NCI-H82 treated with DMSO at 0.1 percent for 48 hours (cell line): ENCODE results near the gene INCA1.
"Not testable (repeated sequence)": the region's sequence is repeated elsewhere in the genome, so short reads cannot be mapped to it uniquely, and the experiment has no call there.

Source experiments
- DNase-seq: peaks from one replicate; lab custom pipeline; 2025; ENCODE audit not compliant: unreplicated experiment; lab: John Stamatoyannopoulos, UW

The INCA1 gene, protein sequence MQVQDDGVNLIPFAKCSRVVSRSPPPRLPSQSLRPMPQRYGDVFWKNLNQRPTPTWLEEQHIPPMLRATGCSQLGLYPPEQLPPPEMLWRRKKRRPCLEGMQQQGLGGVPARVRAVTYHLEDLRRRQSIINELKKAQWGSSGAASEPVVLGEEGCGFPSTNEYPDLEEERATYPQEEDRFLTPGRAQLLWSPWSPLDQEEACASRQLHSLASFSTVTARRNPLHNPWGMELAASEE

DNA sequence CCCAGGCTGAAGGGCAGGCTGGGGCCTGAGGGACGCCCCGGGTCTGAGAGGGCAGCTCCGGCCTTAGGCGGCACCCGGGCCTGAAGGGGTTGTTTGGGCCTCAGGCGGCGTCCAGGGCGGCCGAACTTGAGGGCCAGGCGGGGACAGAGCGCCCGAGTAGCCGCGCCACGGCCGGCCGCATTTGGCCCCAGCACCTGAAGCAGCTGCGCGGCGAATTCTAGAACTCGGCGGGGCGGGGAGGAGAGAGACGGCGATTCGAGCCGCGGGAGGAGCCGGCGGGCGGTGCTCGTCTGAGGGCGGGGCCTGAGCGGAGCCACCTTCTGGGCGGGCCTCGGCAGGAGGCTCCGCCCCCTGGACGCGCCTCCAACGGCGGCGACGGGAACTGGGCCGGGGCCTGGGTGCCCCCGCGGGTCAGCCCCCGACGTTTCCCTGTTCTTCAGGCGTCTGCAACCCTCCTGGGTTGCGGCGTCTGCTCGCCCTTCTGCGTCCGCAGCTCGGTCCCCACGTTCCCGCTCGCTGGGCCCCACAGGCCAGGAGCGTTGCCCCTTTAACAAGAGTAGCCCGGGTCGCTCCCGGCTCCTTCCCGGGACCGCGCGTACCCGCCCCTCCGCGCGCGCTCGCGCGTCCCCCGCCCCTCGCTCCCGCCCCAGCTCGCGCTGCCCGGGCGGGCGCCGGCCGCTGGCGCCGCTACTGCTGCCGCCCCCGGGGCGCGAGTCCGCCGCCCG lies at the start of gene INCA1, which contains the start of gene KIF1C:
Gene INCA1, minus strand, starts transcription at position 221 of the 725 bp plus-strand sequence. CDS start 3,085 bp downstream, outside the sequence.
Gene KIF1C, plus strand, starts transcription at position 649 of the 725 bp plus-strand sequence. CDS start 2,297 bp downstream, outside the sequence.
- peak; percentile 81 for DNase-seq

DNA sequence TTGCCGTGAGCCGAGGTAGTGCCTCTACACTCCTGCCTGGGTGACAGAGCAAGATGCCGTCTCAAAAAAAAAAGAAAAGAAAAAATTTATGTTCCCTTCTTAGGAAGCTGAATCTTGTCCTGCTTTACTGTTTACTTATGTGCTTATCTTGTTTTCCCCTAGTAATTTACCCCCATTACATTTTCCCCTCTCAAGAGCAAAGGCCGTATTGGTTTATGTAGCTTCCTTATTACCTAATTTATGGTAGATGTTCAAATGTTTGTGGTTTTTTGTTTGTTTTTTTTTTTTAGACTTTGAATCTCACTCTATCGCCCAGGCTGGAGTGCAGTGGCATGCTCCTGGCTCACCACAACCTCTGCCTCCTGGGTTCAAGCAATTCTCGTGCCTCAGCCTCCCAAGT lies 48.2 kb upstream of the INCA1 start:
- no peak for DNase-seq

DNA sequence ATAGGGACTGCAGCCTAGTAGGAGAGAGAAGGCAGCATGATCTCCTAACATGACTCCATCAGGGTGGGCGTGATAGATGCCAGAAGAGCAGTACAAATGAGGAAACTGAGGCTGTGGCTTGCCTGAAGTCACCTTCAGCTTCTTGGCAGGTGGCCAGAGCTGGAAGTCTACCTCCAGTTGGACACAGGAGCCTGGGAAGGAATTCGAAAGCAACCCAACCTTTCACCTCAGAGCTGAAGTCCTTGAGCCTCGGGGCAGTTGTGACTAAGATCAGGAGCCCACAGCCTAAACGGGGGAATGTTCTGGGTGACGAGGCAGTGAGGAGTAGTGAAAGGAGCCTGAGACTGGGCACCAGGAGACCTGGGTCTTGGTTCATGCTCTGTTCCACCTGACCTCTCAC lies 47.3 kb upstream of the INCA1 start:
- no peak for DNase-seq

DNA sequence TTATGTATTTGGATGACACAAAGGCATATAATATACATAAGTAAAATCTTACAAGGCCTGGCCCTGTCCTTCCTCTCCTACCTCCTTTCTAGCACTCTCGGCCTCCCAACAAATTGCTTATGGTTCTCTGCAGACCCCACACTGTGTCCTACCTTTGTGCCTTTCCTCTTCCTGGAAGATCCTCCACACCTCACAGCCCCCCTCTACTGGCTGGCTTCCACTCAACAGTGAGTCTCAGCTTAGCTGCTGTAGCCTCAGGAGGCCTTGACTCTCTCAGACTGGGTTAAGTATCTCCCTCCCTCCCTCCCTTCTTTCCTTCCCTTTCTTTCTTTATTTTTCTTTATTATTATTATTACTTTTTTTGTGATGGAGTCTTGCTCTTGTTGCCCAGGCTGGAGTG lies 46.2 kb upstream of the INCA1 start:
- no peak for DNase-seq

DNA sequence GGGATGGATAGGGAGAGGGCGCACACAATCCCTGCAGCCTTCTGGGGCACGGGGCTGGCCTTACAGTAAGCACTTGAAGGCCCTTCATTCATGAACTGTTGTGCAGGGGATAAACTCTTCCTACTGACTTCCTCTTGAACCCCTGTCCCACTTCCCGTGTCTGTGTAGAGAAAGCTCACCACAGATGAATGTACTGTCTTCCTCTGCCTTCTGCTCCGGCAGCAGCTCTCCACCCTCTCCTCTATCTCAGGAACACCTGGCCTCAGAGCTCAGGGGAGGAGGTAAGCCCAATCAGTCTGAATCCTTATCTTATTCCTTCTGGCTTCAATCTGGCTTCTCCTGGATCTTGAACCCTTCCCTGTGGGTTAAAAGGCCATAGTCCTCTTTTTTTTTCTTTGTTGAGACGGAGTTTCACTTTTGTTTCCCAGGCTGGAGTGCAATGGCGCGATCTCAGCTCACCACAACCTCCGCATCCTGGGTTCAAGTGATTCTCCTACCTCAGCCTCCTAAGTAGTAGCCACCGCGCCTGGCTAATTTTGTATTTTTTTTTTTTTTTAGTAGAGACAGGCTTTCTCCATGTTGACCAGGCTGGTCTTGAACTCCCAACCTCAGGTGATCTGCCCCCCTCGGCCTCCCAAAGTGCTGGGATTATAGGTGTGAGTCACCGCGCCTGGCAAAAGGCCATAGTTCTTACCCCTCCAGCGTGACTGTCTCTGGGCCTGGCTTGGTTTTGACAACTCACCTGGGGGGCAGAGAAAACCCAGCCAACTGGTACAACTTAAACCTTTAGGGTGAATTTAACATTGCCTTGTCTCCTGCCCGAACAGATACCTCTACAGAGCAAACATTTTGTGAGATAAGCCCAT lies 45.1 kb upstream of the INCA1 start:
- DNase-seq: no peak

DNA sequence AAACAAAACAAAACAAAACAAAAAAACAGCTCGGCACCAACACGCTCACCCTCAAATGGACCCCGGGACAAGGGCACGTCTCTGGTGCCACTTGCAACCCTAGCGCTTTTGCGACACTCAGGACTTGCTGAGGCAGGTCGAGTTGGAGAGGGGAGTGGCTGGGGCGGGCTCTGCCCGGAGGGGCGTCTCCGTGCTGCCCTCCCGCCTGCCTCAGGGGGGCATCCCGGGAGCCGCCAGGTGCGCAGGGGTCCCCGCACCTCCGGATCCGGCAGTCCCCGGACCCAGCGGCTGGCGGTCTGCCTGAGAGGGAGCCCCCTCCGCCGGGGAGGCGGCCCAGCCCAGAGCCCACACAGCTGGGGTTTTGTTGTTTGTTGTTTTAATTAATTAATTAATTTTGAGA lies 38.0 kb upstream of the INCA1 start, which contains the start of gene SLC52A1:
Gene SLC52A1, minus strand, starts transcription at position 112 of the 400 bp plus-strand sequence. CDS start 820 bp downstream, outside the sequence.
- DNase-seq: no peak

DNA sequence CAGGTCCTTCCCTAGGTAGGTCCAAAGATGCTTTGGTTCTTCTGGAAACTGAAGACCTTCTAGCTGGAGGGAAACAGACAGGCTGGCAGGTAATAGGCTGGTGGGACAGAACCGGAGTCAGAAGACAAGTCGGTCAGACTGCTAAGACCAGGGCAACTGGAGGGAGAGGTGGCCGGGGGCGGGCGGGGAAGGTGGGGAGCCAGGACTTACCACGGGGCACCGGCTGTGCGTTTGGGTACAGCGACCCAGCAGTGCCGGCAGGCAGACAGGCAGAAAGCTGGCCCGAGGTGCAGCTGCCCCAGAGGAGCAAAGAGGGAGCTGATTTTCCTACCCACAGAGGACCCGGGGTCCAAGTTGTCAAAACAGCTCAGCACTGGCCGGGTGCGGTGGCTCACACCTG lies 37.3 kb upstream of the INCA1 start:
- DNase-seq: no peak

DNA sequence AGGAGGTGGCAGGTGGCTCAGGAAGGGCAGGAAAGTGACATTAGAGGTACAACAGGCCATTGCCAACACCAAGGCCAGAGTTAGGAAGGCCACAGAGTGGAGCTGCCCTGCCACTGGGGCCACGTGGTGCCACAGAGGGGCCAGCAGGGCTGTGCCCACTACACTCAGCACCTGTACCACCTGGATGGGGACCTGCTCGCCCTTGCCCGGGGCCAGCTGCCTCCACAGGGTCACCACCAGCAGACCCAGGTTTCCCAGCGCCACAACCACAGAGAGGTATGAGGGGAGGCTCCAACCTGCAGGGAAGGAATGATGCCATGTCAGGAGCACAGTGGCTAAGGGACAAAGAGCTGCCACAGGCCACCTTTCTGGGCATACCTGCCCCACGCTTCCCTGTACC lies 36.7 kb upstream of the INCA1 start:
- no peak for DNase-seq

DNA sequence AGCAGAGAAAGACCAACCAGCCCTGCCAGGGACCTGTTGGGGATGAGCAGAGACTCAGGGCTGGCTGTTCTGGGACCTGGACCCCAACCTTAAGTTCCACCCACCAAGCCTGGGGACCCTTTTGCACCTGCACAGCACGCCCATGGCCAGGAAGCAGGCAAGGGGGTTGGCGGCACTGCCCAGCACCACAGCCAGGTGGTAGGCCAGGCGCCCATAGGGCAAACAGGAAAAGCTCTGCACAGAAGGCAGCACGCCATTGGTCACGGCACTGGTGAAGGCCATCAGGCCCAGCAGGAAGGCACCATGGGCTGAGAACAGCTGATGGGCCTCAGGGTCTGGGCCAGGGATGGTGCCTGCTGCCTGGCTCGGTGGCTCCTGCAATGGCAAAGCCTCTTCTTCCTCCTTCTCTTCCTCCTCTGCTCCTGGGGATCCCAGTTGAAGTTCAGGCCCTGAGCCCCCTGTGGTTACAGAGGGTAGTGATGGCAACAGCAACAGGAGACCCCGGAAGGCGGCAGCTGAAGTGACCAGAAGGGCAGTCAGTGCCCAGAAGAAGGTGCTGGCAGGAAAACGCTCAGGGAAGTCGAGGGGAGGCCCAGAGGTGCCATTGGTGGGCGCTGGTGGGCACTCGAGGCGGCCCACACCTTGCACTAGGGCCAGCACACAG lies 36.2 kb upstream of the INCA1 start:
- DNase-seq: no peak

DNA sequence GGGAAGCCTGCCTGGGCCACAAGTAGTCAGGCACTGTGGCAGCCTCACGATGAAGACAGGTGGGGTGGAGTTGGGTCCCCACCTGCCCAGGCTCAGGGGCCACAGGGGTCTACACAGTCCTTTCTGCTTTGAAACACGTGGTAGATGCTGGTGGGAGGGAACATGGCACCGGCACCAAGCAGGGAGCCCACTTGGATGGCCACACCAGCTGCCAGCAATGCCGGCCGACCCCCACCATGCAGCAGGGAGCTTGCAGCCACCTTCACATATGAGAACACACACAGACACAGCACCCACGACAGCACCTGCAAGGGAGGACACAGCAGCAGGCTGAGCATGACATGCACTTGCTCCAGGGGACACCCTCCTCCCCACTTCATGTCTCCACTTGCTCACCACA lies 35.5 kb upstream of the INCA1 start:
- no peak for DNase-seq

DNA sequence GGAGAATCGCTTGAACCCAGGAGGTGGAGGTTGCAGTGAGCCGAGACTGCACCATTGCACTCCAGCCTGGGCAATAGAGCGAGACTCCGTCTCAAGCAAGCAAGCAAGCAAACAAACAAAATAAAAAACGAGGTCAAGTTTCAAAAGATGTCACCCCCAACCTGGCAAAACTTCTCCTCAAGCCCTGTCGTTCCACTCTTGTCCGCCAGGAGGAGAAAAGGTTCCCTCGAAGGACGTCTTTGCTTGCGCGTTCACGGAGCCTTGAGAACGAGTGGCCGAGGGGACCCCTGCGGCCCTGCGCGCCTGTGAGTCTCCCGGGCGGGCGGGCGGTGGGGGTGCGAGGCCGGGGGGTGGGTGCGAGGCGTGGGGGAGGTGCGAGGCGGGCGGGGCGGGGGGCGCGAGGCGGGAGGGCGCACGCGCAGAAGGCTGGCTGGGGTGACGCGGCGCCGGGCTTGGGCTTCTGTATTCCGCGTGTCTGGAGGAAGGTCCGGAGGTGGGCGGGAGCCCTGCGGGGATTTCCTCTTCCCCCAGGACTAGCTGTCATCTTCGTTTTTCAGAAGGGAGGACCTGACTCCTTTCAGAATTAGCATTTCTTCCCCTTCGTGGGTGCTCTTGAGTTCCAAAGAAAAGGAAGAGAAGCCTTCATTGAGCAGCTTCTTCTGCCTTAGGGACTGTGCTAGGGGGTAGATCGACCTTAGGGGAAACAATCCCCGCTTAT lies 34.2 kb upstream of the INCA1 start:
- peak; percentile 68 for DNase-seq

DNA sequence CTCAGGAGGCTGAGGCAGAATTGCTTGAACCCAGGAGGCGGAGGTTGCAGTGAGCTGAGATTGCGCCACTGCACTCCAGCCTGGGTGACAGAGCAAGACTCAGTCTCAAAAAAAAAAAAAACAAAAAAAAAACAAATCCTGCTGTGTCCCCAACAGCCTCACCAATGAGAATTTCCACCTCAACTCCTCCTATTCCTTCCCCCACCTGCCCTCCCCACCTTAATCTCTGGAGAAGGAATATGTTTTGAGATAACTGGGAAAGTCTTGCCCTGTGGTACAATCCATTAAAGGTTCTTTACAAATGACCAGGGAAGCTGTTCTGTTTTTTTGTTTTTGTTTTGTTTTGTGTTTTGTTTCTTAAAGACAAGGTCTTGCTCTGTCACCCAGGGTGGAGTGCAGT lies 32.8 kb upstream of the INCA1 start:
- not testable (repeated sequence) for DNase-seq

DNA sequence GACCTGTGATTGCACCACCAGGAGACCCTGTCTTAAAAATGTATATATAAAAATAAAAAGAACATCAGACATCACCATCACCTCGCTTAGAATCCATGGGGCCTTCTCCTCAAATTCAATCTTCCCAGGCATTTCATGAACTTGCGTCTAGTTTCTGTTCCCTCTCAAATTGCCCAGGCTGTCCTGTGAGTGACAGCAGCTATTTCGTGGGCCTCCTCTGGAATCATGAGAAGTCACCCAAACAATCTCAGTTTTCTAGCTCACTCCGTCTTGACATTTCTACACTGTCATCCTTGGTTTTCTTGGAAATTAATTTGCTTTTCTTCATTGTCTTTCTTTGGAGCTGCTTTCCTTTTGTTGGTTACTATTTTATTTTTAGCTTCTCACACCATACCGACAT lies 30.6 kb upstream of the INCA1 start:
- no peak for DNase-seq

DNA sequence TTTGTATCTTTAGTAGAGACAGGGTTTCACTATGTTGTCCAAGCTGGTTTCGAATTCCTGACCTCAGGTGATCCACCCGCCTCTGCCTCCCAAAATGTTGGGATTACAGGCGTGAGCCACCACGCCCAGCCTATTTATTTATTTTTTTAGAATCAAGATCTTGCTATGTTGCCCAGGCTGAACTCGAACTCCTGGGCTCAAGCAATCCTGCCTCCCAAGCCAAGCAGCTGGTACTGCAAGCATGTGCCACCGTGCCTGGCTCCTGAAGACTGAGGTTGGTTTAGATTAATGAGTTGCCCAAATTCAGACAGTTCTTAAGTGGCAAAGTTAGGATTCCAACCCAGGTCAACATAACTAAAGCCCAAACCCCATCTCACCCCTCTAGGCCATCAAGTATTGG lies 30.0 kb upstream of the INCA1 start:
- DNase-seq: no peak

DNA sequence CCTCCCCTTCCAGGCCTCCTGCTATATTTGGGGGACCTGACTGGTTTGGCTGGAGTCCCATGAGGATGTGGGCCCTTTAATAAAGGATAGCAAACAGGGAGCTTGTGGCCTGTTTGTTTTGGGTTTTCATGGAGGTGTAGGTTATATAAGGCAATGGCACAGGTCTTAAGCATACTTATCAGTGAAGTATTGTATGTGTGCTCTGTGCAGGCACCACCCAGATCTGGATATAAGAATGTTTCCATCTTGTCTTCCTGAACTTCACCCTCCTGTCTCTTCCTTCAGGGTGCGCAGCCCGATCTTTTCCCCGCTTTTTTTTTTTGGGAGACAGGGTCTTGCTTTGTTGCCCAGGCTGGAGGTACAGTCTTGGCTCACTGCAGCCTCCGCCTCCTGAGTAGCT lies 27.3 kb upstream of the INCA1 start:
- DNase-seq: no peak

DNA sequence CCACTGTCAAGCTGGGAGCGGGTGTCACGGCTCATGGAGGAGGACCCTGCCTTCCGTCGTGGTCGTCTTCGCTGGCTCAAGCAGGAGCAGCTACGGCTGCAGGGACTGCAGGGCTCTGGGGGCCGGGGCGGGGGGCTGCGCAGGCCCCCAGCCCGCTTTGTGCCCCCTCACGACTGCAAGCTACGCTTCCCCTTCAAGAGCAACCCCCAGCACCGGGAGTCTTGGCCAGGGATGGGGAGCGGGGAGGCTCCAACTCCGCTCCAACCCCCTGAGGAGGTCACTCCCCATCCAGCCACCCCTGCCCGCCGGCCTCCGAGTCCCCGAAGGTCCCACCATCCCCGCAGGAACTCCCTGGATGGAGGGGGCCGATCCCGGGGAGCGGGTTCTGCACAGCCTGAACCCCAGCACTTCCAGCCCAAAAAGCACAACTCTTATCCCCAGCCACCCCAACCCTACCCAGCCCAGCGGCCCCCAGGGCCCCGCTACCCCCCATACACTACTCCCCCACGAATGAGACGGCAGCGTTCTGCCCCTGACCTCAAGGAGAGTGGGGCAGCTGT lies 26.3 kb upstream of the INCA1 start:
- DNase-seq: no peak

DNA sequence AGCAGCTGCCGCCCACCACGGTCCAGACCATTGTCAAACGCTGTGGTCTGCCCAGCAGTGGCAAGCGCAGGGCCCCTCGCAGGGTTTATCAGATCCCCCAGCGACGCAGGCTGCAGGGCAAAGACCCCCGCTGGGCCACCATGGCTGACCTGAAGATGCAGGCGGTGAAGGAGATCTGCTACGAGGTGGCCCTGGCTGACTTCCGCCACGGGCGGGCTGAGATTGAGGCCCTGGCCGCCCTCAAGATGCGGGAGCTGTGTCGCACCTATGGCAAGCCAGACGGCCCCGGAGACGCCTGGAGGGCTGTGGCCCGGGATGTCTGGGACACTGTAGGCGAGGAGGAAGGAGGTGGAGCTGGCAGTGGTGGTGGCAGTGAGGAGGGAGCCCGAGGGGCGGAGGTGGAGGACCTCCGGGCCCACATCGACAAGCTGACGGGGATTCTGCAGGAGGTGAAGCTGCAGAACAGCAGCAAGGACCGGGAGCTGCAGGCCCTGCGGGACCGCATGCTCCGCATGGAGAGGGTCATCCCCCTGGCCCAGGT lies 24.9 kb upstream of the INCA1 start:
- DNase-seq: no peak

DNA sequence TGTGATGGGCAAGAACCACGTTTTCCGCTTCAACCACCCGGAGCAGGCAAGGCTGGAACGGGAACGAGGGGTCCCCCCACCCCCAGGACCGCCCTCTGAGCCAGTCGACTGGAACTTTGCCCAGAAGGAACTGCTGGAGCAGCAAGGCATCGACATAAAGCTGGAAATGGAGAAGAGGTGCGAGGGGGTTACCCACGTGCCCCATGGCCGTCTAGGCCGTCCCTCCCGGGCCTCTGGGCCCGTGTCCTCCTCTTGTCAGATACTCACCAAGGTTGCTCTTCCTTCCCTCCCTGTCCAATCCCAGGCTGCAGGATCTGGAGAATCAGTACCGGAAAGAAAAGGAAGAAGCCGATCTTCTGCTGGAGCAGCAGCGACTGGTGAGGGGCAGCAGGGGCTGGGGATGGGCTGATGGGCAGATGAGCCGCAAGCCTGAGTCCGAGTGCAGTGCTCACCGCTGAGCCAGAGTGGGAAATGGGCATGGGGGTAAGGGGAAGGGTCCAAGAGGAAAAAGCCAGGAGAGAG lies 23.2 kb upstream of the INCA1 start:
- no peak for DNase-seq

DNA sequence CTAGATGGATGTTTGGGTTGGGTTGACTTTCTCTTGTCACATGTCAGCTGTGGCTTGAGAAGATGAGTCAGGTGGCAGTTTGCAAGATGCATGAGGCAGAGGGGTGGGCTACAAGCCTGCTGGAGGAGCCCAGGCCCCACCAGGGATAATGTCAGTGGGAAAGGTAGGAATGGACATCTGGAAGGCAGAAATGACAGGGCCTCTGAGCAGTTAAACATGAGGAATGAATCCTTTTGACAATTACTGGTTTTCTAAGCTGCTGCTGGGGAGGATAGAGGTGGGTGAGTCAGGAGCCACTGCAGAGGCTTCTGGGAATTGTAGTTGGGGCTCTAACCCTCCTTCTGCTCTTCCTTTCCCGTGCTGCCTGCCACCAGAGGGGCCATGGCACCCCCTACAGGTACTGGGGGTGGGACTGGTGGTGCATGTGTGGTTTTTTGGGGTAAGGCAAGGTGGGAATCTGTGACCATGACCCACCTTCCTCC lies 22.2 kb upstream of the INCA1 start:
- DNase-seq: no peak
